Kidney epithelial cell (primary cell): ENCODE data around the gene PARG. TPM values are rescaled to one million over a fixed set of nuclear protein-coding genes. Genes with fewer than 3 reads are reported as not detected.
"Not testable (repeated sequence)": the region's sequence is repeated elsewhere in the genome, so short reads cannot be mapped to it uniquely, and the experiment has no call there.

Experiments used
- DNase-seq: peaks from one replicate; pipeline ENCODE4 v3.0.0-alpha.2; 2010; ENCODE audit warnings: low read depth
- H3K27me3 ChIP-seq: 2 replicates; pipeline ENCODE4 v1.6.0; 2011; ENCODE audit warnings: low read length; ENCODE audit not compliant: control insufficient read depth, insufficient read depth
- H3K36me3 ChIP-seq: 2 replicates; pipeline ENCODE4 v1.5.1; 2011; ENCODE audit warnings: low read length; ENCODE audit not compliant: control insufficient read depth, insufficient read depth
- H3K4me3 ChIP-seq: 2 replicates; pipeline ENCODE4 v1.5.1; 2011; ENCODE audit warnings: low read depth, mild to moderate bottlenecking, control low read depth, low read length
- total RNA-seq: library from RNA; depleted of rRNA; stranded (reverse); fragments of >200 nt; gene quantifications from 2 replicates; pipeline ENCODE4 v1.2.3, GENCODE V29; 2015
- TF ChIP-seq, protein P1 (sequence below): IDR thresholded peaks from 2 replicates; pipeline ENCODE4 v1.5.1; 2011; ENCODE audit warnings: mild to moderate bottlenecking, moderate library complexity, low read length, control low read depth, inconsistent platforms; ENCODE audit not compliant: insufficient read depth, poor library complexity, severe bottlenecking

The PARG gene
- total RNA-seq, 1 donor from 2014 or later = 28.9 TPM

DNA sequence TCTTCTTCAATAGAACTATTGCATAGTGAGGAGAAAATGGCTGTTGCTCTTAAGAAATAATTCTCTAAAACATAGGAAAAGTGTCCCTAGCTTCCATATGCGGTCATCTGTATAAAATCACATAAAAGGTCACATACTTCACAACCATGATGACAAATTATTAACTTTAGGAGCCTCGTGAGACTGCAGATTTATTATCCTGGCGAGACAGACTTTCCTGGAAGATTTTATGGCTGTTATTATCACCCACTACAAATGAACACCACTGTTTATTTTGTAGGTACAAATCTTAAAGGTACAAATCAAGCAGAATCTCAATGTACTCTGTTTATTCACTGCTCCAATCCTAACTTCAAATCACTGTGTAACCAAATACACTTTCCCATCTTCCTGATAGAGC lies 70.4 kb downstream of the PARG start:
- DNase-seq, H3K36me3 ChIP-seq, H3K27me3 ChIP-seq, H3K4me3 ChIP-seq: not testable (repeated sequence)

- not testable (repeated sequence) for H3K4me3 ChIP-seq, H3K27me3 ChIP-seq, H3K36me3 ChIP-seq, DNase-seq
These were observed 81.9 kb downstream of the PARG start for GRCh38 chr10:49859933-49860332.

- not testable (repeated sequence) for DNase-seq, H3K27me3 ChIP-seq, H3K36me3 ChIP-seq, H3K4me3 ChIP-seq
These were observed 83.0 kb downstream of the PARG start for GRCh38 chr10:49858697-49859382.

DNA sequence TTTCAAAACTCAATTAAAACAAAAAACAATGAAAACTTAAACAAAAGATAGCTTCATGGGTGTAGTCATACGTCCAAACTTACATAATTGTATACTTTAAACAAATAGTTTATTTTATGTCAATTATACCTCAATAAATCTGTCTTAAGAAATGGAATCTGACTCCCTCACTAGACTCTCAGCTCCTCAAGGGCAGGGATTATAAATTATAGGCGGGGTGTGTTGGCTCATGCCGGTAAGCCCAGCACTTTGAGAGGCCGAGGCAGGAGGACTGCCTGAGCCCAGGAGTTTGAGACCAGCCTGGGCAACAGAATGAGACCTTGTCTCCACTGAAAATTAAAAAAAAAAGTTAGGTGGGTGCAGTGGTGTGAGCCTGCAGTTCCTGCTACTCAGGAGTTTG lies 92.3 kb downstream of the PARG start:
- not testable (repeated sequence) for DNase-seq, H3K36me3 ChIP-seq, H3K4me3 ChIP-seq, H3K27me3 ChIP-seq

DNA sequence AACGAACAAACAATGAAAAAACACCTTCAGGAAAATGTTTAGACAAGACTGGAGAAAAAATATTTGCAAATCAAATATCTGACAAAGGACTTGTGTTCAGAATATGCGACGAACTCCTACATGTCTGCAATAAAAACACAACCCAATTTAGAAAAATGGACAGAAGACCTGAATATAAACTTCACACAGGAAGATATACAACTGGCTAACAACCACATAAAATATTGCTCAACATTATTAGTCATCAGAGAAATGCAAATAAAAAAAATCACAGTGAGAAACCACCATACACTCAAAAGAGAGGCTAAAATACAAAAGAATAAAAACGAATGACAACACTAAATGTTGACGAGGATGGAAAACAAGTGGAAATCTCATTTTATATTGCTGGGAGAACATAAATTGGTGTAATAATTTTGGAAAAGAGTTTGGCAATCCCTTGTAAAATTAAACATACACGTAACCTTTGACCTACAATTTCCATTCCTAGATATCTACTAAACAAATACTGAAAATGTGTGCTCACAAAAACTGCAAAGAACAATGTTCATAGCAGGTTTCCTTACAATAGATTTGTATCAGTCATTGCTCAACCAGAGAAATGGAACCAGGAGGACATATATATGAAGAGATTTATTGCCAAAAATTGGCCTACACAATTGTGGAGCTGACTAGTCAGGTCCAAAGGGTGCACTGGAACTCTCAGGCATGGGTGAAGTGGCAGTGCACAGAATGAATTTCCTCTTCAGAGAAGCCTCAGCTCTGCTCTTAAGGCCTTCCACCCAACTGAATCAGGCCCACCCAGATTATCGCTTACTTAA lies 96.8 kb downstream of the PARG start:
- DNase-seq = no peak
- TF ChIP-seq, protein P1, sequence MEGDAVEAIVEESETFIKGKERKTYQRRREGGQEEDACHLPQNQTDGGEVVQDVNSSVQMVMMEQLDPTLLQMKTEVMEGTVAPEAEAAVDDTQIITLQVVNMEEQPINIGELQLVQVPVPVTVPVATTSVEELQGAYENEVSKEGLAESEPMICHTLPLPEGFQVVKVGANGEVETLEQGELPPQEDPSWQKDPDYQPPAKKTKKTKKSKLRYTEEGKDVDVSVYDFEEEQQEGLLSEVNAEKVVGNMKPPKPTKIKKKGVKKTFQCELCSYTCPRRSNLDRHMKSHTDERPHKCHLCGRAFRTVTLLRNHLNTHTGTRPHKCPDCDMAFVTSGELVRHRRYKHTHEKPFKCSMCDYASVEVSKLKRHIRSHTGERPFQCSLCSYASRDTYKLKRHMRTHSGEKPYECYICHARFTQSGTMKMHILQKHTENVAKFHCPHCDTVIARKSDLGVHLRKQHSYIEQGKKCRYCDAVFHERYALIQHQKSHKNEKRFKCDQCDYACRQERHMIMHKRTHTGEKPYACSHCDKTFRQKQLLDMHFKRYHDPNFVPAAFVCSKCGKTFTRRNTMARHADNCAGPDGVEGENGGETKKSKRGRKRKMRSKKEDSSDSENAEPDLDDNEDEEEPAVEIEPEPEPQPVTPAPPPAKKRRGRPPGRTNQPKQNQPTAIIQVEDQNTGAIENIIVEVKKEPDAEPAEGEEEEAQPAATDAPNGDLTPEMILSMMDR = no peak
- H3K36me3 ChIP-seq = no peaks in the 10 kb centered on the region
- no peak overlapping the region for H3K4me3 ChIP-seq
- H3K27me3 ChIP-seq = no peaks in the 10 kb centered on the region

DNA sequence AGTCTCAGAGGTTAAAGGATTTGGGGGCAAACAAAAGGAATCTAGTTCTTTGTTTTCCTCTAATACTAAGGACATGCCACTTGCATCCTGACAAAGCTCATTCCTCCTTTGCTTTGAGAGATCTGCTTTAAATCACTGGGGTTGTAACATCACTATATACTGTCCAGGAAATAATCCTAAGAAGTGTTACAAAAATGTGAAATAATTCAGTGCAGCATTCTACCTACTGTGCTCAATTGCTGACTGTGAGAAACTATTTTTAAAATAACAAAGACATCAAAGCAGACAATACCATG lies 99.5 kb downstream of the PARG start:
- H3K36me3 ChIP-seq, DNase-seq, H3K27me3 ChIP-seq, H3K4me3 ChIP-seq: not testable (repeated sequence)

- no peaks in the 10 kb centered on the region for H3K27me3 ChIP-seq
- TF ChIP-seq, protein P1 = no peak
- DNase-seq = no peak
- no peaks in the 10 kb centered on the region for H3K36me3 ChIP-seq
- no peak overlapping the region for H3K4me3 ChIP-seq
These were observed 100.1 kb downstream of the PARG start for GRCh38 chr10:49841615-49842332.

- TF ChIP-seq, protein P1 = no peak
- Histone ChIP-seq H3K4me3 (no peak overlapping the region), H3K36me3 (no peaks in the 10 kb centered on the region), H3K27me3 (no peaks in the 10 kb centered on the region)
- no peak for DNase-seq
These were observed 104.1 kb downstream of the PARG start for GRCh38 chr10:49837685-49838084.
